HL-60 (cell line): Measurements from ENCODE around the gene MTCH1.

Experiments
- GABPA ChIP-seq: IDR thresholded peaks from 2 replicates; pipeline ENCODE4 v1.6.1; 2012; ENCODE audit warnings: low read depth
- POLR2AphosphoS5 ChIP-seq: IDR thresholded peaks from 2 replicates; pipeline ENCODE4 v1.6.1; 2012; ENCODE audit warnings: low read depth
- SPI1 ChIP-seq: IDR thresholded peaks from 2 replicates; pipeline ENCODE4 v1.6.1; 2012; ENCODE audit warnings: low read depth, mild to moderate bottlenecking, borderline replicate concordance
- TF ChIP-seq, protein P1 (sequence below): IDR thresholded peaks from one replicate; pipeline ENCODE4 v1.5.1; 2011; ENCODE audit warnings: low read length, control low read depth, inconsistent platforms; ENCODE audit not compliant: insufficient read depth
- TF ChIP-seq, protein P2 (sequence below): IDR thresholded peaks from 2 replicates; pipeline ENCODE4 v1.6.1; 2012; ENCODE audit warnings: low read depth; ENCODE audit not compliant: insufficient replicate concordance

DNA sequence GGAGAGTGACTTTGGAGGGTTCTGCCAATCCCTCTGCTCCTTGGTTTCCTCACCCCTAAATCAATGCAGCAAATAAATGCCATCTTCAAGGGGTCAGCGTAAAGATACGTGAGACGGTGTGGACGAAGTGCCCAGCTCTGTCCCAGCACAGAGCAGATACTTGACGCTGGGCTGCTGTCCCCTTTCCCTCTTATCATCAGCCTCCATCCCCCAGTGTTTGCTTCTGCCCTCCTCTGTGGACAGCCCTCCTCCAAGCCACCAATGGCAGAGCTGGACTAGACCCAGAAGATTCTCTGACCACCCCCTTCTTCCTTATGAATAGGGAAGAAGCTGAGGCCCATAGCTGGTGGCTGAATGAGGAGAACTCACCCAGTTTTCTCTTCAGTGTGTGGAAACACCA lies 49.2 kb downstream of the MTCH1 start:
- TF ChIP-seq, protein P1, sequence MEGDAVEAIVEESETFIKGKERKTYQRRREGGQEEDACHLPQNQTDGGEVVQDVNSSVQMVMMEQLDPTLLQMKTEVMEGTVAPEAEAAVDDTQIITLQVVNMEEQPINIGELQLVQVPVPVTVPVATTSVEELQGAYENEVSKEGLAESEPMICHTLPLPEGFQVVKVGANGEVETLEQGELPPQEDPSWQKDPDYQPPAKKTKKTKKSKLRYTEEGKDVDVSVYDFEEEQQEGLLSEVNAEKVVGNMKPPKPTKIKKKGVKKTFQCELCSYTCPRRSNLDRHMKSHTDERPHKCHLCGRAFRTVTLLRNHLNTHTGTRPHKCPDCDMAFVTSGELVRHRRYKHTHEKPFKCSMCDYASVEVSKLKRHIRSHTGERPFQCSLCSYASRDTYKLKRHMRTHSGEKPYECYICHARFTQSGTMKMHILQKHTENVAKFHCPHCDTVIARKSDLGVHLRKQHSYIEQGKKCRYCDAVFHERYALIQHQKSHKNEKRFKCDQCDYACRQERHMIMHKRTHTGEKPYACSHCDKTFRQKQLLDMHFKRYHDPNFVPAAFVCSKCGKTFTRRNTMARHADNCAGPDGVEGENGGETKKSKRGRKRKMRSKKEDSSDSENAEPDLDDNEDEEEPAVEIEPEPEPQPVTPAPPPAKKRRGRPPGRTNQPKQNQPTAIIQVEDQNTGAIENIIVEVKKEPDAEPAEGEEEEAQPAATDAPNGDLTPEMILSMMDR = no peak
- TF ChIP-seq POLR2AphosphoS5 (no peak), GABPA (no peak), SPI1 (no peak)
- TF ChIP-seq, protein P2, sequence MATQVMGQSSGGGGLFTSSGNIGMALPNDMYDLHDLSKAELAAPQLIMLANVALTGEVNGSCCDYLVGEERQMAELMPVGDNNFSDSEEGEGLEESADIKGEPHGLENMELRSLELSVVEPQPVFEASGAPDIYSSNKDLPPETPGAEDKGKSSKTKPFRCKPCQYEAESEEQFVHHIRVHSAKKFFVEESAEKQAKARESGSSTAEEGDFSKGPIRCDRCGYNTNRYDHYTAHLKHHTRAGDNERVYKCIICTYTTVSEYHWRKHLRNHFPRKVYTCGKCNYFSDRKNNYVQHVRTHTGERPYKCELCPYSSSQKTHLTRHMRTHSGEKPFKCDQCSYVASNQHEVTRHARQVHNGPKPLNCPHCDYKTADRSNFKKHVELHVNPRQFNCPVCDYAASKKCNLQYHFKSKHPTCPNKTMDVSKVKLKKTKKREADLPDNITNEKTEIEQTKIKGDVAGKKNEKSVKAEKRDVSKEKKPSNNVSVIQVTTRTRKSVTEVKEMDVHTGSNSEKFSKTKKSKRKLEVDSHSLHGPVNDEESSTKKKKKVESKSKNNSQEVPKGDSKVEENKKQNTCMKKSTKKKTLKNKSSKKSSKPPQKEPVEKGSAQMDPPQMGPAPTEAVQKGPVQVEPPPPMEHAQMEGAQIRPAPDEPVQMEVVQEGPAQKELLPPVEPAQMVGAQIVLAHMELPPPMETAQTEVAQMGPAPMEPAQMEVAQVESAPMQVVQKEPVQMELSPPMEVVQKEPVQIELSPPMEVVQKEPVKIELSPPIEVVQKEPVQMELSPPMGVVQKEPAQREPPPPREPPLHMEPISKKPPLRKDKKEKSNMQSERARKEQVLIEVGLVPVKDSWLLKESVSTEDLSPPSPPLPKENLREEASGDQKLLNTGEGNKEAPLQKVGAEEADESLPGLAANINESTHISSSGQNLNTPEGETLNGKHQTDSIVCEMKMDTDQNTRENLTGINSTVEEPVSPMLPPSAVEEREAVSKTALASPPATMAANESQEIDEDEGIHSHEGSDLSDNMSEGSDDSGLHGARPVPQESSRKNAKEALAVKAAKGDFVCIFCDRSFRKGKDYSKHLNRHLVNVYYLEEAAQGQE = no peak
